IPS-18c (cell line): ENCODE data around the gene ABLIM1.

Experiments used
- H3K4me3 ChIP-seq: 2 replicates; pipeline ENCODE4 v1.7.0; 2013; ENCODE audit warnings: low read depth, mild to moderate bottlenecking, low read length, moderate library complexity; ENCODE audit not compliant: insufficient read depth
- H3K9me3 ChIP-seq: one replicate; pipeline ENCODE4 v1.6.1; 2013; ENCODE audit warnings: mild to moderate bottlenecking, low read length, moderate library complexity; ENCODE audit not compliant: control insufficient read depth, insufficient read depth

The ABLIM1 gene

DNA sequence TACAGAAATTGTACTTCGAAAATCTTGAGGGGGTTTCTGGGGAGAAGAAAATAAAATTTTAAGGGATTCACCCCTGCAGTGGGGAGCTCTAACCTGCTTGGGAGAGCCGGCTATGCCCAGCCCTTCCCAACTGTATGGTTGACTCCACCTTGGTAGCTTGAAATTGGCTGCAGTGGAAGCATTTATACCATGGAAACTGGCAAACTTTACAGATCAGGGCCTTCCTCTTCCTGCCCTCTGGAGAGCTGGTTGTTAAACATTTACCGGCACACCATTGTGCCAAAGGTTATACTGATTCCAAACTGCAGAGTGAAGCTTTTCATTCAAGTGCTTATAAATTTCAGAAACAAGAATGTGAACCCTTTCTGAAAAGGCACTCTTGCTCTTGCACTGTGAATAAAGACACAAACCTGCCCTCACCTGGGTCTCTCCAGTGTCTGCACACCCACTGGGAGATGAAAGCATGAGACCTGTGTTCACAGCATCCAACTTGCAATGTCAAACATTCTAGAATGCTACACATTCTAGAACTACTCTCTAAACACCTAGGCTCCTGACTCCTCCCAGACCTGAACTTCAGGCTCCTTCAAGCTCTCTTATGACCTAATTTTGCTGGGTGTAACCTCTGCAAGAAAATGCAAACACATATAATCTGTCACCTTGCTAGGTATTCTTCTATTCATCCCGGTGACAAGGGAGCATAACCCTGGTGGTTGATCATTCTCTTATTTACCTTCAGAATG, 44.7 kb downstream of the ABLIM1 start:
- Histone ChIP-seq H3K9me3 (no peaks in the 10 kb centered on the region), H3K4me3 (no peak overlapping the region)

DNA sequence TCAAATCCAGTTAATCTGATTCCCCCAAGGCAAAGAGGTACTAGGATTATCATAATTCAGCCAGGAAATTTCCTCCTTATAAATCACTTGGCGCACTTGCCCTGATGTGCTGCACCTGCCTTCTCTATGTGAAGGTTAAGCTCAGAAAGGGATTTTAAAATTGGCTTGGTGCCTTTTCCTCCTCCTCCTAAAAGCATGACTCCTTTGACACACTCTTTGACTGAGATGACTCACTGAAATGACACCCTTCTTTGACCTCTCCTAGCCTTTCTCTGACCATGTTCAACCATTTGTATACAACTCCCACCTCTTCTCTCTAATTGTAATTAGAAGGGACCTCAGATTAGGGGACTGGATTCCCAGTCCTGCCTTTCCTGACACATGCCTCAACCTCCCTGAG, 46.5 kb downstream of the ABLIM1 start:
- H3K4me3 ChIP-seq, result no peak overlapping the region
- H3K9me3 ChIP-seq, result no peaks in the 10 kb centered on the region

DNA sequence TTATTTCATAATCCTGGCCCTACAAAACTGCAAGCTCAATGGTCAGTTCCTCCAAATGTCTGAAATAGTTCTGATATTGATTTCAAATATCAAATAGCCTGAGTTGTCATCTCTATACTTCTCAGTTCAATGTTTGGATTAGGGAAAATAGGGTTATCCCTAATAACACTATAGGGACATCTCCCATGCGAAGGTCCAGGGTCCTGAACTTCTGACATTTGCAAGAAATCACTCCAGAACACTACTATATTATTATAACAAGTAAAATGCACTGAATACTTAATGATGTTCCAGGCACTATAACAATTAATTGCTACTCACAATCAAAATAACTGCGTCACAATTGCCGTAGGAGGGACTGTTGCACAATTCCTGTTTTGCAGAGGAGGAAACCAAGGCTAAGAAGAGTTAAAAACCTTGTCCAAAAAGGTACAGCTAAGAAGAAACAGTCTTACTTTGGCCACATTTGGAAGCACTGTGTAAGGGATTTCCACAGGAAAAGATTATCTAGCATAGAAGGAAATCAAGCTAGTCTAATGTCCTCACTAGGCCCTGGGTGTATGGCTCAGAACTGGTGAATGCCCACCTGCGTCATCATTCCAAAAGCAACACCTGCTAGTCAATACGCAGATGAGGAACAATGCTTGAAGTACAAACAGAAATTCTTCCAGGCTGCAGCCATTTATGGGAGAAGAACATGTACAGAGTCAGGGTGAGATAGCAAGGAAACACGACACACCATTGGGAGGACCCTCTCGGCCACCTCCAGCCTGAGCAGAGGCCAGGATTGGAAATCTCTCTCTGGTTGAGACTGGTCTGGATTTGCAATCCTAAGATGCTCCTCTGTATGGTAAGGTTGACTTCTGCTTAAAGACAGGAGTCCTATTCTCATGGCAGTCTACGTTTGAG, 48.3 kb downstream of the ABLIM1 start:
- H3K9me3 ChIP-seq, result no peaks in the 10 kb centered on the region

DNA sequence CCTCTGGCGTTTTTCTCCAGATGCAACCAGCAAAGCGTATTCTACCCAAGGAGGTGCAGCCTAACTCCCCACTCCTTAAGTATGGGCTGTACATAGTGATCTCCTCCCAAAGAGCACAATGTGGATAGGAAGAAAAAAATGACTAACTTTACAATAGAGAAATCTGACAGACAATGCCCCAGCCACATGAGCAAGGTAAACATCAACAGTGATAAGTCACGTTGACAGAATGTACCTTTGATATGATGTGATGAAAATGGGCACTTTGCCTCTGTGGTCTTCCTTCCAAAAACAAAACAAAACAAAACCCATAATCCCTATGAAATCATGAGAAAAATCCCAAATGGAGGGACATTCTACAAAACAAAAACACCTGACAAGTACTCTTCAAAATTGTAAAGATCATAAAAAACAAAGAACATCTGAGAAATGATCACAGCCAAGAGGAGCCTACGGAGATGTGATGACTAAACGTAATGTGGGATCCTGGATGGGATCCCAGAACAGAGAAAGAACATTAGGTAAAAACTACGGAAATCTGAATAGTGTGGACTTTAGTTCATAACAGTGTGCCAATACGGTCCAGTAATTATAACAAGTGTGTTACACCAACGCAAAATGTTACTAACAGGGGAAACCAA, 50.6 kb downstream of the ABLIM1 start:
- Histone ChIP-seq H3K9me3 (no peaks in the 10 kb centered on the region), H3K4me3 (no peak overlapping the region)

More for the DNA sequence above, 48.3 kb downstream of the ABLIM1 start:
- H3K4me3 ChIP-seq, result no peak overlapping the region

DNA sequence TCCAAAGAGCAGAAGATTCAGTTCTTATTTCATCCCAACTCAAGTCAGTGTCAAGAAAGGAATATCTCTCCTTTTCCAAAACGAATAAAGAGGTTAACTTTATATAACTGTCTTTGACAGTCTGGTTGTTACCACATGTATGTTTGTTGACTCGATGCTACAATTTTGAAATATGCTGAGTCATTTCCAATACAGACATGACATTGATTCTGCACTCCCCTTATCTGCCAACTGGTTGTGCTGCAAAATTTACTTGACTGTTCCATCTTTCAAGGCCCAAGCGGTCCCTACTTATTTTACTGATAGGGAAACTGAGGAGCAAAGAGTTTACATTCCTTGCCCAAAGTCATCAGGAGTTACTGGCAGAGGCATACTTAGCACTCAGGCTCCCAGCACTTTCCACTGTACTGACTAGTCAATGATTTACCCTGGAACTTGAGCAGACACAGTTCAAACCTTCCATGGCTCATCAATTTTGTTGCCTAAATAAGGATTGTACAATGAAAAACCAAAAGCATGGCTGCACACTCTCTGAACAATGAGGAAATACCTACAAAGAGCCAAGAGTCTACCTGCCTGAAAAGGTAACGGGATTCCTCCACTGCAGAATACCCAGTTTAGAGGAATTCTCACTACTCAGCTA, 52.8 kb downstream of the ABLIM1 start:
- H3K4me3 ChIP-seq, result no peak overlapping the region
- H3K9me3 ChIP-seq, result no peaks in the 10 kb centered on the region

DNA sequence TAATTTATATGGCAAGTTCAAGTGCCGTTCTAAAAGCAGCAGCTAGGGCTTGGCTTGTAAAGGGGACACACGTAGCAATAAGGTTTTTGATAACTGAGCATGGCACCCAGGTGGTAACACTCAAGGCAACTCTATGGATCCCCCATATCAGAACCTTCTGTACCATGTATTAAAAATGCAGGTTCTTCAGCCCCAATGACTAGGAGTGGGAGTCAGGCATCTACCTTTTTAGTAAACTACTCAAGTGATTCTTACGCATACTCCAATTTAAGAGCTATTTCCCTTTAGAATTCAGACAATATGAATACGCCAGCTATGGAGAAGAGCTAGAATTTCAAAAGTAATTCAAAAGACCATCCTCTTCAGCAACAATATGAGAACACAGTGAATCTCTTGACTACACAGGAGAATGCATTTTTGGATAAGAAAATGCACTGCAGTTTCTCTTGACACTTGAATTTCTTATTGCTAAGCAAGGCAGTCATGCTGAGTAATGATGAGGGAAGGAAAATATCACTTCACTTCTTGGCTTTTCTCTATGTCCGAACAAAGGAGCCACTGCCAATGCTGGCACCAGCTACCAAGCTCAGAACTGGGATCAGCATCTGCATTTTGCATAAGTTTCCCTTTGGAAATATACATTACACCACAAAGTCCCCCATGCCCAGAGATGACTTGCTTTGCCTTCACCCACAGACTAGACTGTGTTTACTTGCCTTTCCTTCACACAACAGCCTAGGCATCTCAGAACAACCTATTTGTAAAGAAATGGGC, 53.5 kb downstream of the ABLIM1 start:
- Histone ChIP-seq H3K9me3 (no peaks in the 10 kb centered on the region), H3K4me3 (no peak overlapping the region)

DNA sequence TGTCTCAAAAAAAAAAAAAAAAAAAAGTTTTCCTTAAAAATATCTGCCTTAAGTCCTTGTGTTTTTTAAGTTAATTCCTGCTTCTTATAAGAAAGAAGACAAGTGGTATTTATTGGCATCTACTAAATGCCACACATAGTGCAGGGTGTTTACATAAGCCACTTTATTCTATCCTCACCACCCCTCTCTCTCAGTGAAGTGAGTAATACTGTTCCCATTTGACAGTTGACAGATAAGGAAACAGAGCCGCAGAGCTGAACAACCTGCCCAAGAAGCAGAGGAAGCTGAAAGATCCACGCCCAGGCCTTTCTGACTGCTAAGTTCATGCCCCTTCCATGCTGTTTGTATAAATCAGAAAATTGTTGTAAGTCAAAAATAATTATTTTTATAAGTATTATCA, 54.1 kb downstream of the ABLIM1 start:
- Histone ChIP-seq H3K9me3 (no peaks in the 10 kb centered on the region), H3K4me3 (no peak overlapping the region)

DNA sequence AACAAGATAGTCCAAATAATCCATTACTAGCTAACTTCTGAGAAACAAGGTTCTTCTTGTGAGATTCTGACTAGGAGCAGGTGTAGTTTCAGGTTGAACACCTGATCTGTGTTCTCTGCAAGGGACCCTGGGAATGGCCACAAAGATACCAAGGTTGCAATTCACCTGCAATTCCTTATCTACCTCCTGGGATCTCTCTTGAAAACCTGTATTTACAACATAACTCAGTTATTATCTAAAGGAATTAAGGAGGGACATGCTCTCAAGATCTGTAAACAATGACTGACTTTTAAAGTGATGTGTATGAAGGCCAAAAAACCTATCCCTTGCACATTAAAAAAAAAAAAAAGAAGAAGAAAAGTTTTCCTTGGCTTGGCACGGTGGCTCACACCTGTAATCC, 54.8 kb downstream of the ABLIM1 start:
- H3K4me3 ChIP-seq, result no peak overlapping the region
- H3K9me3 ChIP-seq, result no peaks in the 10 kb centered on the region

DNA sequence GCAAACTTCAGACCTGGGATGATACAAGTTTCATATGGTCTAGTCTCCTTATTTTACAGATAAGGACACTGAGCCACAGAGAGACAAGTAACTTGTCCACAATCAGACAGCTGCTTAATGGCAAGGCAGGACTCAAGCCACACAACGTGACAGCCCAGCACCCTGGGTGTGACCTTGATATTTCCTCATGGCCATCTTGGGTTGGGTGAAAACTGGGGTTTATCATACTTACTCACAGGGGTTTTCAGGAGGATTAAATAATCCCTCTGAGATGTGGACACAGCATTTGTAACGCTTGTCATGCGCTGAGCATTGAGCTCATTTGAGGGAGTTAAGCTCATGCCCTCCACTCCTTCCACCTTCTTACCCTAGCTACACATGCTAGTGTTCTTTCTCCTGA, 58.0 kb downstream of the ABLIM1 start:
- Histone ChIP-seq H3K9me3 (no peaks in the 10 kb centered on the region), H3K4me3 (no peak overlapping the region)

DNA sequence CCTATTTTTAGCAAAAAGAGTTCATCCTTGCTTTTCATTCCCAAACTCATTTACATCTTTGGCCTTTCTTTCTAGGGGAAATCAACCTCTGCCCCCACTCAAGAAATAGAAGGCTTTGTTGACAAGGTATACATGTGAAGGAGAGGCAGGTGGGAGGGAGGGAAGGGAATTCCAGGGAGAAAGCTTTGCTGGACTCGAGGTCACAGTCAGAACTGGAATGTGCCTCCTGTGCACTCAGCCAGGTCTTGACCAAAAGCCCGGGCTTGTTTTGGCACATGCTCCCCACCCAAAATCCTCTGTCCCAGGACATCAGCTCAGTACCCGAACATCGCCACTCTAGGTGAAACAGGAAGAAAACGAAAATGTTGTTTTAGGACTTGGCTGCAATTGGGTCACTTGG, 61.3 kb downstream of the ABLIM1 start:
- no peak overlapping the region for H3K4me3 ChIP-seq
- peaks cover 2% of the 10 kb centered on the region for H3K9me3 ChIP-seq

DNA sequence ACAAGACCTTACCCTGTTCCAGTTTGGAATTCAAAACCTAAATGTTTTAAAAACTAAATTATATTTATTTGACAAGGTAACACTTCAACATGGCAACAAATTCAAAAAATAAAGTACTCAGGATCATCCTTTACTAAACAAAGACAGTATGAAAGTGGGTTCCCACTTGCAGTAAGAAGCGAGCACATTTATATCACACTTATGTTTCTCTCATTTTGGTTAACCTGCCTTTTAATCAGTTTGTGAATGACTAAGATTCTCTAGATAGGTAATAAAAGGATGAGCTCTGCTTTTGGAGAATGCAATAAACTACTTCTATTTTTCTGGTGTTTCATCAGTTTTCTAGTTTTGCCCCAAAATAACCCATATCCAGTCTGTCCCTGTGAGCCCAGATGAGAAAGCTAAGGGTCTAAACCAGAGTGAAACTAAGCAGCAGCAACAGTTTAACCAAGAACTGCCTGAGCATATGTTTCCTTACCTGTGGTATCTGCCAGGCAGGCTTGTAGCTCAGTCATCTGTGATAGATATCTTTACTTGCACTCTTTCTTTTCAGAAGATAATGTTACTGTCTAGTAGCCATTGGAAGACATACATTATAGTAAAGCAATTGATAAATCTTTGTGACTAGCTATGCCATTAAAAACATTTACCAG, 64.1 kb downstream of the ABLIM1 start:
- H3K4me3 ChIP-seq, result no peak overlapping the region
- H3K9me3 ChIP-seq, result peaks cover 2% of the 10 kb centered on the region

DNA sequence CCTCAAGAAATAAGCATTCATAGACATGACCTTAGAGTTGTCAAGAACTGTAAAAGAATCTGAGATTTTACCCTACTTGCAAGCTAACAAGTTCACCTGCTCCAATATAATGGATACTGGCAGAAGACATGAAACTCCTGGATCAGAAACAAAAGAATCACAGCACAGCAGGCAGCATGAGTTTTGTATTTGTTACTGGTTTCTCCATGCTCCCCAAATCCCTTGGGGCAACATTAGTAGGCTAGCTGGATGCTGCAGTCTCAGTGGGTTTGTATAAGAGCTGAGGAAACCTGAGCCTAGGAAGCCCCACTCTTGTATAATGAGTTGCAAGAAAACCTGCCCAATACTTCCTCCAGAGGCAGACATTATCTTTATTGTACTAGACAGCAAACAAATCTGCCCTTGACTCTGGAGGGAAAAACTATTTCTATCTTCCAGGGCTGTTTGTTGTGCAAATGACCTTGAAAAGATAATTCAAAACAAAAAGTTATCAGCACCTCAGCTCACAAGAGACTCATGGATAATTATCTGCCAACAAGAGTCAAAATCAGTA, 64.8 kb downstream of the ABLIM1 start:
- no peak overlapping the region for H3K4me3 ChIP-seq
- H3K9me3 ChIP-seq, result peaks cover 2% of the 10 kb centered on the region

DNA sequence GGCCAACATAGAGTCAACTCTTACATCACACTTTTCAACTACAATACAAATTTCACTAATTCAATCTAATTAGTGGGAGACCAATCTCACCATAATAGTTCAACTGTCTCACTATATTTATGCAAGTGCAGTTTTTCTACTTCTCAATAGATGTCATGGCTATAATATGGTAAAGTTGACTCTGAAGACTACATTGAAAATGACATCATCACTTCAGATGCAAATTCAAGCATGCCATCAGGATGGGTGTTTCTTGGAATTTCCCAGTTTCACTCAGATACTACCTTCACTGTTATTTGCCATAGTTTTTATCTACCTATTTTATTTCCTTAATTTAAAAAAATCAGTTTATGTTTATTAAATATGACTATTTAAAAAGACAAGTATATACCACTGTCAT, 67.1 kb downstream of the ABLIM1 start:
- peaks cover 2% of the 10 kb centered on the region for H3K9me3 ChIP-seq
- no peak overlapping the region for H3K4me3 ChIP-seq

DNA sequence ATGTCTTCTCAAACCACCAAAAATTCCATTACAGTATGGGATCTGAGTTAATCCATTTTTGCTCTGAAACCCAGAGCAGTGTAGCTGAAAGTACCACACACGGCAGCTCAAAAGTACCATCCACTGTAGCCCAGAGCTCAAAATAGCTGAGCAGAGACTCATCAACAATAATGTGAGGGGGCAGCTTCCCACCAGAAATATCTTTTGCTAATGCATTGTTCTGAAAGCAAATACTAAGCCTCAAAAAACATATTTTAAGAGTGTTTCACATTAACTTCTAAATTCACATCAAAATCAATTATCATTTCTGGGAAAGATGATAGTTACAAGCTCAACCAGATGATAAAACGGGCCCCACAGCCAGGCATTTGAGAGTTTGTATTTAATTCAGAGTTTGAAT, 73.7 kb downstream of the ABLIM1 start:
- no peak overlapping the region for H3K4me3 ChIP-seq
- no peaks in the 10 kb centered on the region for H3K9me3 ChIP-seq

DNA sequence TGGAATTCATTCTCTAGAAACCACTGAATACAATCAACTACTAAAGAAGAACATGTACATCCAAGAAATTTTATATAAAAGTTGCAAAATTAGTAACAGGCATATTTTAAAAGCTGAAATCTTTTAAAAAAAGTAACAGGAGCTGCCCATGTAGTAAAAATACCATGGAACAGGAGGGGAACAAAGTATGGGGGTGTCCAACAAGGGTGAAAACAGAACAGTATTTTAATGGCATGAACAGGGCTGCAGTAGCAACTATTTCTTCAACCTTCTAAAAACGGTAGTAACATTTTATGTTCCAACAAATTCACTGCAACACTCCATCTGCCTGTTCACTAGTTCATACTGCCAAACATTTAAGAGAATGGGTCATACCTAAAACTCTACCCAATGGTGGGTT, 77.0 kb downstream of the ABLIM1 start:
- H3K4me3 ChIP-seq, result no peak overlapping the region

DNA sequence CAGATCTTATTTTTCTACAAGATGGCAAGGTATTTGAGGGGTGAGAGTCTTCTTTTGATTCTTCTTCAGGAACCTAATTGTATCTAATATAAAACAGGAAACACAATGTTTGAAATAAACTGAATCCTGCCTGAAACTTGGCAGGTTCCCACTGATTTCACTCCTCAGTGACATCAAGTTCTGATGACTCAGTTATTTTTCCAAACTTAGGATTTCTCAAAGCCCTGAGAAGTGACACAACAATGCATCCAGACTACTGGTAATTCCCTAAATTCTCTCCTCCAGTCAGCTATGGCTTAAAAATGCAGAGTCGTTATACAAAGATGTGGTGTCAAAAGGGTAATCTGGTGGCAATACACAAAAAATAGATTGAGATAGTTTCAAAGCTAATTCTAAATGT, 80.9 kb downstream of the ABLIM1 start:
- Histone ChIP-seq H3K4me3 (no peak overlapping the region), H3K9me3 (no peaks in the 10 kb centered on the region)

More for the DNA sequence above, 77.0 kb downstream of the ABLIM1 start:
- H3K9me3 ChIP-seq, result no peaks in the 10 kb centered on the region
